ENCODE results near the gene CYP4F22. TPM values are rescaled to one million over a fixed set of nuclear protein-coding genes. Genes with fewer than 3 reads are reported as not detected.
"Not testable (repeated sequence)": the region's sequence is repeated elsewhere in the genome, so short reads cannot be mapped to it uniquely, and the experiment has no call there.

Gene CYP4F22
- total RNA-seq, 2 experiments from 2014 or later: 0.19 to 0.28 TPM

DNA sequence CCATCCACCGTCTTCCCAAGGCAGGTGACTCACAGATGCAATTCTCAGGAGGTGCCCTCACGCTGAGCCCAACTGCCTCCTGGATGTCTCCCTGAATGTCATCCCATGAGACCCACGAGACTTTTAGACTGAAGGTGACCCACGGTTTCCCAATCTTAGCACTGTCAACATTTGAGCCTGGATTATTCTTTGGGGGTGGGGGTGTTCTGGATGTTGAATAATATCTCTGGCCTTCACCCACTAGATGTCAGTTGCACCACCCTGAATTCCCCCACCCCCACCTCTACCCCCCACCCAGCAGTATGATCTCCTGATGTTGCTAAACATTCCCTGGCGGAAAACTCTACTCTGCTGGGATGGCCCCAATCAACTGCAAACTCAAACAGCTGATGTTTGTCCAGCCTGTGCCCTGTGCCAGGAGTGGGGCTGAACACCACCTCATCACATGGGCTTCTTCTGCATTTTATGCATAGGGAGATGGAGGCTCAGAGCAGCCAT lies 2.2 kb upstream of the CYP4F22 start:
- no peaks in the 10 kb centered on the region for H3K36me3 ChIP-seq (ENCODE audit: insufficient read depth, low read length)
- DNase-seq (no peak), ATAC-seq (ENCODE audit: poor library complexity) (no peak)
- Mint-ChIP-seq H3K4me3 (no peak overlapping the region), H3K4me1 (ENCODE audit: low read depth) (peaks cover 22% of the 10 kb centered on the region), H3K27ac (no peak overlapping the region), H3K9me3 (no peaks in the 10 kb centered on the region), H3K27me3 (peaks cover 18% of the 10 kb centered on the region), H3K36me3 (ENCODE audit: low read depth) (no peaks in the 10 kb centered on the region)
- H3K4me1 ChIP-seq (ENCODE audit: insufficient read depth, low read length): peaks cover 23% of the 10 kb centered on the region
- POLR2A ChIA-PET: no interaction called here
- H3K4me3 ChIP-seq (ENCODE audit: low read length): no peak overlapping the region
- intact Hi-C loops (cut with DNase I, micrococcal nuclease): loop anchor here in 1 of 2 experiments (5.0 kb wide), 1 partner anchor 41 kb away; no protein-coding TSS in a partner anchor
- TF ChIP-seq CTCF (IDR thresholded peaks at IDR 0.05): no peak
- no peaks in the 10 kb centered on the region for H3K9me3 ChIP-seq (ENCODE audit: control insufficient read depth in 1 of 2, insufficient read depth in 1 of 2, low read length in 2 of 2)
- no peak overlapping the region for H3K27ac ChIP-seq (ENCODE audit: low read depth in 1 of 2, low read length in 2 of 2)
- CTCF ChIA-PET: no interaction called here
- peaks cover 5 to 8% of the 10 kb centered on the region in 2 experiments for H3K27me3 ChIP-seq (ENCODE audit: control insufficient read depth in 1 of 2, insufficient read depth in 2 of 2, low read length in 2 of 2)

- H3K4me1 Mint-ChIP-seq (ENCODE audit: low read depth): peaks cover 22% of the 10 kb centered on the region
- no peak overlapping the region for H3K4me3 Mint-ChIP-seq
- TF ChIP-seq CTCF (IDR thresholded peaks at IDR 0.05): no peak
- CTCF ChIA-PET: no interaction called here
- no peaks in the 10 kb centered on the region for H3K9me3 ChIP-seq (ENCODE audit: control insufficient read depth in 1 of 2, insufficient read depth in 1 of 2, low read length in 2 of 2)
- POLR2A ChIA-PET: no interaction called here
- H3K9me3 Mint-ChIP-seq: no peaks in the 10 kb centered on the region
- intact Hi-C loops (cut with DNase I, micrococcal nuclease): loop anchor here in 1 of 2 experiments (5.0 kb wide), 1 partner anchor 40 kb away; no protein-coding TSS in a partner anchor
- H3K36me3 ChIP-seq (ENCODE audit: insufficient read depth, low read length): no peaks in the 10 kb centered on the region
- H3K4me1 ChIP-seq (ENCODE audit: insufficient read depth, low read length): peaks cover 23% of the 10 kb centered on the region
- DNase-seq (no peak), ATAC-seq (ENCODE audit: poor library complexity) (no peak)
- H3K27ac ChIP-seq (ENCODE audit: low read depth in 1 of 2, low read length in 2 of 2): no peak overlapping the region
- H3K27ac Mint-ChIP-seq: no peak overlapping the region
- H3K27me3 ChIP-seq (ENCODE audit: control insufficient read depth in 1 of 2, insufficient read depth in 2 of 2, low read length in 2 of 2): peaks cover 7 to 8% of the 10 kb centered on the region in 2 experiments
- peaks cover 18% of the 10 kb centered on the region for H3K27me3 Mint-ChIP-seq
- H3K4me3 ChIP-seq (ENCODE audit: low read length): no peak overlapping the region
- H3K36me3 Mint-ChIP-seq (ENCODE audit: low read depth): no peaks in the 10 kb centered on the region
These were observed 974 bp upstream of the CYP4F22 start for GRCh38 chr19:15507068-15508034.

DNA sequence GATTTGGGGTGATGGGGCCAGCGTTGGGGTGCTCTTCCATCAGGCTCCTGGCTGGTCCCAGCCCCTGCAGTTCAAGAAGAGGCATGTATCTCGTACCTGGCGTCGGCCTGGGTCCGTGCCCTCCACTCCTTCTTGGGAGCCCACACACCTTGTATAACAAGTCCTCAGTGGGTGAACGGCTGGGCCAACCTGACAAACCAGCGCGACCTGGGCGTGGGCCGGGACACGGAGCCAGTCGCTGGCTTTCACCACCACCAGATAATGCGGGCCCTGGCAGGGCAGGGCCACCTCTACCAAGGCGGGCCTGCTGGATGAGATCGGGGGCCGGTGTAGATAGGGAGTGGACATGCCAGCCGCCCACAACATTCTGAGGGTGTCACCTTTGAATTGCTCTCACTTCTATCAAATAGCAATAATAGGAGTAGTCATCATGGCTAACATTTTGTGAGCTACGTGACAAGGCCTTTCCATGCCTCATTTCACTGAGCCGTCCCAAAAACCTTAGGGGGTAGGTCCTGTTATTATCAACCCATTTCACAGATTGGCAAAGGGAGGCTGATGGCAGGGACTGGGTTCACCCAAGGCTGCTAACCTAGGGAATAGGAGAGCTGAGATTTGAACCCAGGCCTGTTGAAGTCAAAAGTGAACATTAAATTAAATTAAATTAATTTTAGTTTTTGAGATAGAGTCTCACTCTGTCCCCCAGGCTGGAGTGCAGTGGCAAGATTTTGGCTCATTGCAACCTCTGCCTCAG lies 3.5 kb downstream of the CYP4F22 start:
- intact Hi-C loops (cut with DNase I, micrococcal nuclease): loop anchor here in 1 of 2 experiments (10.0 kb wide), 1 partner anchor 47 kb away; the partner anchor contains the start of gene RASAL3
- no peak for TF ChIP-seq CTCF (IDR thresholded peaks at IDR 0.05)
- no peak overlapping the region for H3K4me3 Mint-ChIP-seq
- DNase-seq: no peak
- peaks cover 7% of the 10 kb centered on the region for H3K36me3 Mint-ChIP-seq (ENCODE audit: low read depth)
- H3K9me3 ChIP-seq (ENCODE audit: control insufficient read depth in 1 of 2, insufficient read depth in 1 of 2, low read length in 2 of 2): peaks cover 7 to 13% of the 10 kb centered on the region in 2 experiments
- no peaks in the 10 kb centered on the region for H3K36me3 ChIP-seq (ENCODE audit: insufficient read depth, low read length)
- peaks cover 7 to 8% of the 10 kb centered on the region in 2 experiments for H3K27me3 ChIP-seq (ENCODE audit: control insufficient read depth in 1 of 2, insufficient read depth in 2 of 2, low read length in 2 of 2)
- H3K4me3 ChIP-seq (ENCODE audit: low read length): no peak overlapping the region
- CTCF ChIA-PET: interaction anchor here (1.1 kb wide), 1 partner anchor 93 kb away, joined by 3 read pairs; the partner anchor contains the start of gene AKAP8L
- H3K9me3 Mint-ChIP-seq: no peaks in the 10 kb centered on the region
- peaks cover 18% of the 10 kb centered on the region for H3K27me3 Mint-ChIP-seq
- ATAC-seq (ENCODE audit: poor library complexity): no peak
- POLR2A ChIA-PET: no interaction called here
- H3K4me1 ChIP-seq (ENCODE audit: insufficient read depth, low read length): peaks cover 39% of the 10 kb centered on the region
- no peak overlapping the region for H3K27ac ChIP-seq (ENCODE audit: low read depth in 1 of 2, low read length in 2 of 2)
- H3K4me1 Mint-ChIP-seq (ENCODE audit: low read depth): peaks cover 43% of the 10 kb centered on the region
- no peak overlapping the region for H3K27ac Mint-ChIP-seq

GRCh38 chr19:15515227-15515625 lies 6.9 kb downstream of the CYP4F22 start:
- Mint-ChIP-seq H3K4me1 (ENCODE audit: low read depth) (peaks cover 29% of the 10 kb centered on the region), H3K27ac (peak overlapping the region; percentile 91), H3K36me3 (ENCODE audit: low read depth) (peaks cover 11% of the 10 kb centered on the region), H3K4me3 (peak overlapping the region; percentile 77)
- peaks cover 16 to 24% of the 10 kb centered on the region in 2 experiments for H3K9me3 ChIP-seq (ENCODE audit: control insufficient read depth in 1 of 2, insufficient read depth in 1 of 2, low read length in 2 of 2)
- peaks cover 22% of the 10 kb centered on the region for H3K4me1 ChIP-seq (ENCODE audit: insufficient read depth, low read length)
- ChIA-PET CTCF (interaction anchor here (1.1 kb wide), 1 partner anchor 96 kb away, joined by 4 read pairs; the partner anchor contains the start of gene AKAP8L), POLR2A (interaction anchor here (0.7 to 2.7 kb wide), 12 partner anchors 9 to 136 kb away, joined by 3 to 15 read pairs (median 4); partner anchors contain the start of genes AKAP8 and AKAP8L)
- intact Hi-C loops (cut with DNase I, micrococcal nuclease): loop anchor here in 1 of 2 experiments (10.0 kb wide), 1 partner anchor 50 kb away; the partner anchor contains the start of gene RASAL3
- H3K27ac ChIP-seq (ENCODE audit: low read depth in 1 of 2, low read length in 2 of 2): peak overlapping the region; percentile 47 to 81
- H3K36me3 ChIP-seq (ENCODE audit: insufficient read depth, low read length); ATAC-seq (ENCODE audit: poor library complexity); H3K27me3 Mint-ChIP-seq; H3K27me3 ChIP-seq (ENCODE audit: control insufficient read depth in 1 of 2, insufficient read depth in 2 of 2, low read length in 2 of 2); H3K4me3 ChIP-seq (ENCODE audit: low read length); H3K9me3 Mint-ChIP-seq; DNase-seq: not testable (repeated sequence)
